NCI-H2029 (cell line): ENCODE results near the gene MEIOSIN.
"Not testable (repeated sequence)": the region's sequence is repeated elsewhere in the genome, so short reads cannot be mapped to it uniquely, and the experiment has no call there.

Experiments
- DNase-seq: peaks from one replicate; lab custom pipeline; 2025; lab: John Stamatoyannopoulos, UW

The MEIOSIN gene

GRCh38 chr19:45733160-45733810 is at the start of gene MEIOSIN:
TSS of gene MEIOSIN (plus strand) at chr19:45733439. CDS start at chr19:45735377, 1,938 bp downstream.
- no peak for DNase-seq

GRCh38 chr19:45685045-45685444 is 48.2 kb upstream of the MEIOSIN start:
- not testable (repeated sequence) for DNase-seq

GRCh38 chr19:45687599-45687998 is 45.6 kb upstream of the MEIOSIN start:
- no peak for DNase-seq

GRCh38 chr19:45691516-45692186 is 41.6 kb upstream of the MEIOSIN start, which contains the start of gene SNRPD2:
TSS of gene SNRPD2 (minus strand) at chr19:45691953. CDS start at chr19:45691888, 65 bp downstream.
- DNase-seq = peak; percentile 92

GRCh38 chr19:45692187-45693105 is 40.8 kb upstream of the MEIOSIN start, which contains the start of gene QPCTL:
TSS of gene QPCTL (plus strand) at chr19:45692666. CDS start at chr19:45692704, 38 bp downstream.
- DNase-seq = peak; percentile 100

- DNase-seq = peak; percentile 62
Observed at GRCh38 chr19:45693106-45693788, 40.0 kb upstream of the MEIOSIN start.

GRCh38 chr19:45701676-45702075 is 31.6 kb upstream of the MEIOSIN start:
- DNase-seq = no peak

GRCh38 chr19:45705115-45705514 is 28.1 kb upstream of the MEIOSIN start:
- DNase-seq = no peak

- no peak for DNase-seq
Observed at GRCh38 chr19:45705710-45706415, 27.4 kb upstream of the MEIOSIN start.

- DNase-seq = no peak
Observed at GRCh38 chr19:45710356-45711130, 22.7 kb upstream of the MEIOSIN start.

- DNase-seq = no peak
Observed at GRCh38 chr19:45711851-45712698, 21.2 kb upstream of the MEIOSIN start.

- DNase-seq = no peak
Observed at GRCh38 chr19:45712699-45713067, 20.6 kb upstream of the MEIOSIN start.

GRCh38 chr19:45713141-45713540 is 20.1 kb upstream of the MEIOSIN start:
- no peak for DNase-seq

- no peak for DNase-seq
Observed at GRCh38 chr19:45715139-45715538, 18.1 kb upstream of the MEIOSIN start.

GRCh38 chr19:45716359-45717130 is 16.7 kb upstream of the MEIOSIN start:
- DNase-seq = no peak

- DNase-seq = peak; percentile 99
Observed at GRCh38 chr19:45717131-45717982, 15.9 kb upstream of the MEIOSIN start.

GRCh38 chr19:45717983-45718650 is 15.1 kb upstream of the MEIOSIN start:
- no peak for DNase-seq
